Testis (tissue), 3 donors: Measurements from ENCODE around the gene SLC38A1. TPM values are rescaled to one million over a fixed set of nuclear protein-coding genes. Genes with fewer than 3 reads are reported as not detected.

Experiments
- DNase-seq: peaks from one replicate; pipeline ENCODE4 v3.0.0-alpha.2; 2019
- H3K27ac ChIP-seq, 2 donors: fragments of 200-600 bp; sonication (generic); one replicate each; pipeline ENCODE4 v1.5.1; 2019
- H3K27me3 ChIP-seq: fragments of 200-600 bp; sonication (generic); one replicate; pipeline ENCODE4 v1.5.1; 2019
- H3K36me3 ChIP-seq: fragments of 200-600 bp; sonication (generic); one replicate; pipeline ENCODE4 v1.5.1; 2017; ENCODE audit warnings: low read depth; ENCODE audit errors: missing control alignments
- H3K4me1 ChIP-seq: fragments of 200-600 bp; sonication (generic); one replicate; pipeline ENCODE4 v1.5.1; 2019
- H3K4me3 ChIP-seq, 2 donors: fragments of 200-600 bp; sonication (generic); one replicate each; pipeline ENCODE4 v1.5.1; 2017 to 2019
- H3K9me3 ChIP-seq: fragments of 200-600 bp; sonication (generic); one replicate; pipeline ENCODE4 v1.5.1; 2017
- CTCF ChIP-seq, 3 experiments: fragments of 450-650 bp in 2 of 3; fragments of 200-600 bp in 1 of 3; sonication (generic) in 1 of 3; IDR thresholded peaks; one replicate each; pipeline ENCODE4 v1.5.1; 2016 to 2019; ENCODE audit warnings: antibody characterized with exemption in 3 of 3, mild to moderate bottlenecking in 2 of 3, moderate library complexity in 1 of 3
- POLR2A ChIP-seq: fragments of 450-650 bp; IDR thresholded peaks from one replicate; pipeline ENCODE4 v1.6.1; 2017; ENCODE audit warnings: antibody characterized with exemption, mild to moderate bottlenecking, moderate library complexity
- WGBS, 2 donors: methylation state at CpG; one replicate each; pipeline ENCODE4 v1.1.5; 2018; 5-methylcytosine and 5-hydroxymethylcytosine counted together
- intact Hi-C: fragments of 100-400 bp; cut with DNase I; formaldehyde crosslinking; loops from one replicate; pipeline ENCODE4 v1.15.1; 2023; ENCODE audit warnings: low total_unique reads
- polyA plus RNA-seq: library from polyadenylated mRNA; stranded (reverse); fragments of 350-450 nt; fragmentation: Illumina TruSeq; extraction: RNeasy Lipid Tissue Mini Kit (QIAGEN cat#74804); gene quantifications from one replicate; pipeline ENCODE4 v1.2.3, GENCODE V29; 2014; ENCODE audit warnings: low read depth, low replicate concordance; ENCODE audit not compliant: insufficient read depth
- total RNA-seq, 2 donors: library from RNA; depleted of rRNA; stranded (reverse); fragments of >200 nt; gene quantifications; one replicate each; pipeline ENCODE4 v1.2.3, GENCODE V29; 2016

SLC38A1 gene
- total and polyA plus RNA-seq, 3 donors from 2014 or later = 1.6 to 8.7 (median 4.0) TPM

DNA sequence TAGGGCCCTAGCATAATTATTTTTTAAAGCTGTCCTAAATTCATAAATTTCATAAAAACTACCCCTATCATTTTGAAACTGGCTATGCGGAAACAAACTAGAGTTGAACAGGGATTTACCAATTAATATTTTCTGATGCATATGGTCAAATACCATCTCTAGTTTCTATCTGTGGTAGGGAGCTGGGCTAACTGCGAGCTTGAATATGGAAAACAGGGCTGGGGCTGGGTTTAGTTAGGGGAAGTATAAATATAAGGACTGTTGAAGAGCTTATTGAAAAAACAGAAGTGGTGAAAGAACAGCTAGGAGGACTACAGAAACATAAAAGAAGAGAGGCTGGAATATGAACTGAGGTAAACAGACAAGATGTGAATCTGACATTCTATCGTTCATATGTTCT is 91.8 kb downstream of the SLC38A1 start:
- intact Hi-C loops = no loop called here
- Histone ChIP-seq H3K4me3 (no peak overlapping the region), H3K27me3 (no peaks in the 10 kb centered on the region), H3K27ac (no peak overlapping the region), H3K9me3 (no peaks in the 10 kb centered on the region), H3K4me1 (no peaks in the 10 kb centered on the region), H3K36me3 (no peaks in the 10 kb centered on the region)
- DNase-seq = no peak
- 86 to 88% methylated on average over 3 of the region's 3 CpGs for WGBS, 2 donors
- TF ChIP-seq POLR2A = no peak
- no peak for TF ChIP-seq CTCF (IDR thresholded peaks at IDR 0.05)

DNA sequence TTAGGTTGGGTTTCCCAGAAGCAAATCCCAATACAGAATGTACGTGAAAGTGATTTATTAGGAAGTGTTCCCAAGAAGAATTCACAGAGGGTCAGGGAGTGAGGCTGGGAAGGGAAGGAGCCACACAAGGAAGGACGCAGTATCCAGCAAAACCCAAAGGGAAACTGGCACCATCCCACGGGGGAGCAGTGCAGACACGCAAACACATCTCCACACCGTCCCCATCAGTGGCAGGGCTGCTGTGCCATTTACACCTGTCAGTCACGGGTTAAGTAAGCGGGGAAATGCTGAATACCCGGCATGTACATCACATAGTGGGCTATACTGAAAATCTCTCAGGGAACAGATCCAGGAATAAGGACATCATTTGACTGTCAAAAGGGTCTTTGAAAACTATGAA is 93.9 kb downstream of the SLC38A1 start:
- no peaks in the 10 kb centered on the region for H3K9me3 ChIP-seq
- no peak overlapping the region for H3K4me3 ChIP-seq
- no peak overlapping the region for H3K27ac ChIP-seq
- no peaks in the 10 kb centered on the region for H3K4me1 ChIP-seq
- intact Hi-C loops = no loop called here
- no peak for DNase-seq
- no peaks in the 10 kb centered on the region for H3K36me3 ChIP-seq
- TF ChIP-seq POLR2A (no peak), CTCF (IDR thresholded peaks at IDR 0.05) (no peak)
- WGBS, 2 donors = 72 to 76% methylated on average over 8 of the region's 8 CpGs
- no peaks in the 10 kb centered on the region for H3K27me3 ChIP-seq

DNA sequence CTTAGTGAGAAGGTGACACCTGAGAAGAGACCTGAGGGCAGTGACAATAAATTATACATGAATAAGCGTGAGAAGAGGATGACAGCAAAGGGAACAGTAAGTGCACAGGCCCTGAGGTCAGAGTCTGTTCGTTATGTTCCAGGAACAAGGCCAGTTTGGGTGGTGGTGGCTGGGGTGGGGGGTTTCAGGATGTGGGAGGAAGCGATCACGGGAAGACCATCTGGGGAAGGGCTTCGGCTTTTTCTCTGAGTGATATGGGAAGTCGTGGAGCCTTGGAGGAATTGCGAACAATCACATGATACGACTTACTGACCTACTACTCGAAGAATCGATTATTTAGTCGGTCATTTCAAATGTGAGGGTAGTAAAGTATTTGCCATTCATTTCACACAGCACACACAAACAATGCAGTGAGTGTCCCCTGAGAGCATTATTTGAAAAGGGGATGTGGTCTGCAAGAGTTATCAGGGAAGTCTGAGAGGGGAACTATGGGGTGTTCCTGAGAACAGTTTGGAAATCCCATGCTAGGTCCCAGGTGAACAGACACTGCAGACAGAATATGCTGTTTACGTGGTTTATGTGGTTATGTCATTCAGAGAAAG is 94.7 kb downstream of the SLC38A1 start:
- no peaks in the 10 kb centered on the region for H3K27me3 ChIP-seq

GRCh38 chr12:46168426-46168825 is 100.4 kb downstream of the SLC38A1 start:
- intact Hi-C loops = no loop called here
- no peak for DNase-seq
- TF ChIP-seq POLR2A = no peak
- no peak for TF ChIP-seq CTCF (IDR thresholded peaks at IDR 0.05)

More for the DNA sequence above, 94.7 kb downstream of the SLC38A1 start:
- 62 to 73% methylated on average over 12 of the region's 12 CpGs for WGBS, 2 donors
- intact Hi-C loops = no loop called here
- Histone ChIP-seq H3K27ac (no peak overlapping the region), H3K4me3 (no peak overlapping the region), H3K9me3 (no peaks in the 10 kb centered on the region), H3K36me3 (no peaks in the 10 kb centered on the region), H3K4me1 (no peaks in the 10 kb centered on the region)
- no peak for DNase-seq
- TF ChIP-seq POLR2A (no peak), CTCF (IDR thresholded peaks at IDR 0.05) (no peak)

GRCh38 chr12:46167412-46167811 is 101.4 kb downstream of the SLC38A1 start:
- no peaks in the 10 kb centered on the region for H3K36me3 ChIP-seq
- DNase-seq = no peak
- intact Hi-C loops = no loop called here
- WGBS, 2 donors = 92 to 96% methylated on average over 2 of the region's 2 CpGs
- TF ChIP-seq POLR2A = no peak
- no peak for TF ChIP-seq CTCF (IDR thresholded peaks at IDR 0.05)
- no peaks in the 10 kb centered on the region for H3K4me1 ChIP-seq
- no peak overlapping the region for H3K27ac ChIP-seq
- H3K9me3 ChIP-seq = no peaks in the 10 kb centered on the region
- no peak overlapping the region for H3K4me3 ChIP-seq
- no peaks in the 10 kb centered on the region for H3K27me3 ChIP-seq

More at GRCh38 chr12:46168426-46168825, 100.4 kb downstream of the SLC38A1 start:
- no peaks in the 10 kb centered on the region for H3K9me3 ChIP-seq
- no peak overlapping the region for H3K27ac ChIP-seq
- H3K27me3 ChIP-seq = no peaks in the 10 kb centered on the region
- no peak overlapping the region for H3K4me3 ChIP-seq
- no peaks in the 10 kb centered on the region for H3K4me1 ChIP-seq
- no peaks in the 10 kb centered on the region for H3K36me3 ChIP-seq
